Esophagus squamous epithelium (tissue), 5 donors: Measurements from ENCODE around the gene TRIP12. TPM values are rescaled to one million over a fixed set of nuclear protein-coding genes. Genes with fewer than 3 reads are reported as not detected.

Source experiments
- DNase-seq: peaks from one replicate; lab custom pipeline; 2025; lab: John Stamatoyannopoulos, UW
- H3K27ac ChIP-seq, 4 donors: fragments of 200-600 bp; sonication (generic); one replicate each; pipeline ENCODE4 v1.5.1; 2016 to 2019; ENCODE audit warnings: mild to moderate bottlenecking in 1 of 4
- H3K27me3 ChIP-seq, 4 donors: fragments of 200-600 bp; sonication (generic); 1 replicate in 3 of 4; 2 replicates in 1 of 4; pipeline versions ENCODE4 v1.5.1 to v1.6.0; 2017 to 2021; ENCODE audit warnings: antibody characterized with exemption in 1 of 4
- H3K36me3 ChIP-seq, 3 donors: fragments of 200-600 bp; sonication (generic); one replicate each; pipeline ENCODE4 v1.5.1; 2016 to 2019
- H3K4me1 ChIP-seq, 3 donors: fragments of 200-600 bp; sonication (generic); one replicate each; pipeline ENCODE4 v1.5.1; 2017 to 2019
- H3K4me3 ChIP-seq, 4 donors: fragments of 200-600 bp; sonication (generic); 1 replicate in 3 of 4; 2 replicates in 1 of 4; pipeline ENCODE4 v1.5.1; 2016 to 2019; ENCODE audit warnings: mild to moderate bottlenecking in 2 of 4, moderate library complexity in 1 of 4
- H3K9me3 ChIP-seq, 3 donors: fragments of 200-600 bp; sonication (generic); one replicate each; pipeline ENCODE4 v1.5.1; 2016 to 2019
- CTCF ChIP-seq, 6 experiments: fragments of 450-650 bp in 4 of 6; fragments of 200-600 bp in 2 of 6; sonication (generic) in 2 of 6; IDR thresholded peaks; one replicate each; pipeline ENCODE4 v1.5.1; 2016 to 2019; ENCODE audit warnings: antibody characterized with exemption in 6 of 6, mild to moderate bottlenecking in 4 of 6, moderate library complexity in 4 of 6
- POLR2A ChIP-seq, 4 donors: fragments of 450-650 bp; IDR thresholded peaks; one replicate each; pipeline ENCODE4 v1.6.1; 2017; ENCODE audit warnings: antibody characterized with exemption in 4 of 4, mild to moderate bottlenecking in 4 of 4, moderate library complexity in 3 of 4
- WGBS, 2 donors: methylation state at CpG; one replicate each; pipeline ENCODE4 v1.1.5; 2018; 5-methylcytosine and 5-hydroxymethylcytosine counted together
- intact Hi-C: fragments of 100-400 bp; cut with DNase I; formaldehyde crosslinking; loops from one replicate; pipeline ENCODE4 v1.15.0; 2022
- total RNA-seq, 4 donors: library from RNA; depleted of rRNA; stranded (reverse); fragments of >200 nt; gene quantifications; one replicate each; pipeline ENCODE4 v1.1.0, GENCODE V29; 2016
- donor health status: DM: yes; HTN: yes; CAD: no.

TRIP12 gene
- total RNA-seq, 4 donors from 2014 or later = 84.8 to 174 (median 125) TPM

GRCh38 chr2:229921101-229921891, 513 bp downstream of the TRIP12 start:
- Histone ChIP-seq H3K36me3 (peaks cover 0 to 14% (median 0%) of the 10 kb centered on the region in 3 donors), H3K4me3 (peak overlapping the region; percentile 78 to 98 (median 79)), H3K27me3 (no peaks in the 10 kb centered on the region), H3K27ac (peak overlapping the region; percentile 96 to 100 (median 98)), H3K9me3 (no peaks in the 10 kb centered on the region), H3K4me1 (peaks cover 11 to 46% (median 14%) of the 10 kb centered on the region in 3 donors)
- 0 to 1% methylated on average over 12 to 39 of the region's 60 CpGs for WGBS, 2 donors
- intact Hi-C loops = no loop called here
- no peak for TF ChIP-seq POLR2A (IDR thresholded peaks at IDR 0.05)
- TF ChIP-seq CTCF (IDR thresholded peaks at IDR 0.05) = no peak
- DNase-seq = peak; percentile 20

- intact Hi-C loops = no loop called here
- no peaks in the 10 kb centered on the region for H3K9me3 ChIP-seq
- H3K36me3 ChIP-seq = peaks cover 0 to 18% (median 0%) of the 10 kb centered on the region in 3 donors
- peaks cover 11 to 51% (median 14%) of the 10 kb centered on the region in 3 donors for H3K4me1 ChIP-seq
- no peak for DNase-seq
- TF ChIP-seq POLR2A (IDR thresholded peaks at IDR 0.05) (no peak), CTCF (IDR thresholded peaks at IDR 0.05) (no peak)
- WGBS, 2 donors = 2 to 4% methylated on average over 20 of the region's 20 CpGs
- H3K4me3 ChIP-seq = peak overlapping the region; percentile 78 to 98 (median 79)
- no peaks in the 10 kb centered on the region for H3K27me3 ChIP-seq
- peak overlapping the region; percentile 96 to 100 (median 98) for H3K27ac ChIP-seq
These were observed 1.7 kb downstream of the TRIP12 start for GRCh38 chr2:229920011-229920641.

GRCh38 chr2:229917793-229918192, 4.0 kb downstream of the TRIP12 start:
- intact Hi-C loops = no loop called here
- H3K9me3 ChIP-seq = no peaks in the 10 kb centered on the region
- WGBS, 2 donors = 71 to 85% methylated on average over 5 of the region's 5 CpGs
- no peak overlapping the region for H3K27ac ChIP-seq
- H3K36me3 ChIP-seq = peaks cover 0 to 28% (median 0%) of the 10 kb centered on the region in 3 donors
- no peak overlapping the region for H3K4me3 ChIP-seq
- DNase-seq = no peak
- TF ChIP-seq CTCF (IDR thresholded peaks at IDR 0.05) = no peak
- TF ChIP-seq POLR2A (IDR thresholded peaks at IDR 0.05) = no peak
- H3K27me3 ChIP-seq = no peaks in the 10 kb centered on the region
- peaks cover 6 to 61% (median 14%) of the 10 kb centered on the region in 3 donors for H3K4me1 ChIP-seq

GRCh38 chr2:229914171-229914570, 7.6 kb downstream of the TRIP12 start:
- H3K4me1 ChIP-seq = peaks cover 0 to 75% (median 4%) of the 10 kb centered on the region in 3 donors

More at GRCh38 chr2:229914171-229914570, 7.6 kb downstream of the TRIP12 start:
- Histone ChIP-seq H3K27ac (no peak overlapping the region), H3K27me3 (no peaks in the 10 kb centered on the region), H3K36me3 (peaks cover 0 to 28% (median 0%) of the 10 kb centered on the region in 3 donors), H3K9me3 (no peaks in the 10 kb centered on the region), H3K4me3 (no peak overlapping the region)
- TF ChIP-seq CTCF (IDR thresholded peaks at IDR 0.05) = no peak
- no peak for TF ChIP-seq POLR2A (IDR thresholded peaks at IDR 0.05)
- no peak for DNase-seq
- 90 to 95% methylated on average over 2 of the region's 2 CpGs for WGBS, 2 donors
- intact Hi-C loops = no loop called here
